ENCODE results near the gene TTC14.
"Not testable (repeated sequence)": the region's sequence is repeated elsewhere in the genome, so short reads cannot be mapped to it uniquely, and the experiment has no call there.

Gene TTC14

GRCh38 chr3:180612364-180612763 lies 10.4 kb downstream of the TTC14 start:
- no peak overlapping the region for H3K4me3 ChIP-seq (ENCODE audit: low read length)
- no peak for DNase-seq (ENCODE audit: low read depth)
- TF ChIP-seq CTCF (conservative IDR thresholded peaks at IDR 0.05; ENCODE audit: low read depth, low read length), result no peak

DNA sequence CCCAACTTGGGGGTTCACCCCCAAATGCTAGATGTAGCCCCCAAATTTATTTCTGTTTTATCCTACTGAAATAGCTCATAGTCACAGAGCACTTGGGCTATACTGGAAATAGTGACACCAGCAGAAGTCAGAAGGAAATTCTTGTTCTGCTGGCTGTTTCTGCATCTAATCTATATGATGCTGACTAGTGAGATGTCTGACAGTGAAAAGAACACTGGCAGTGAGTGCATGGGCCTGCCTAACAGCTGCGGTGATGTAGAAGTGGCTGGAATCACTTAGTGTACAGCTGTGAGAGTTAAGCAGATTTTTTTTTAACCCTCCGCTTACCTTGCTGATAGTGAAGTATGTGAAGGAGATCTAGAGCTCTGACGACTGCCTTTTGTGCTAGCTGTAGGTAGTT lies 14.0 kb downstream of the TTC14 start:
- no peak for TF ChIP-seq CTCF (conservative IDR thresholded peaks at IDR 0.05; ENCODE audit: low read depth, low read length)
- no peak for DNase-seq (ENCODE audit: low read depth)
- H3K4me3 ChIP-seq (ENCODE audit: low read length), result no peak overlapping the region

DNA sequence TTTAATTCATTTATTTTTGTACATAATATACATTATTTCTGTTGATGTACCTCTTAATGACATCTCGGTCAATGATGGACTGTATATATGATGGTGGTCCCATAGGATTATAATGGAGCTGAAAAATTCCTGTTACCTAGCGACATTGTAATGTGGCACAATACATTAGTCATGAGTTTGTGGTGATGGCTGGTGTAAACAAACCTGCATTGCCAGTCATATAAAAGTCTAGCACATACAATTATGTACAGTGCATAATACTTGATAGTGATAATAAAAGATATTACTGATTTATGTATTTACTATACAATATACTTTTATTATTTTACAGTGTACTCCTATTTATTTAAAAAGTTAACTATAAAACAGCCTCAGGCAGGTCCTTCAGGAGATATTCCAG lies 15.1 kb downstream of the TTC14 start:
- TF ChIP-seq CTCF (conservative IDR thresholded peaks at IDR 0.05; ENCODE audit: low read depth, low read length), result no peak
- no peak for DNase-seq (ENCODE audit: low read depth)
- H3K4me3 ChIP-seq (ENCODE audit: low read length), result no peak overlapping the region

DNA sequence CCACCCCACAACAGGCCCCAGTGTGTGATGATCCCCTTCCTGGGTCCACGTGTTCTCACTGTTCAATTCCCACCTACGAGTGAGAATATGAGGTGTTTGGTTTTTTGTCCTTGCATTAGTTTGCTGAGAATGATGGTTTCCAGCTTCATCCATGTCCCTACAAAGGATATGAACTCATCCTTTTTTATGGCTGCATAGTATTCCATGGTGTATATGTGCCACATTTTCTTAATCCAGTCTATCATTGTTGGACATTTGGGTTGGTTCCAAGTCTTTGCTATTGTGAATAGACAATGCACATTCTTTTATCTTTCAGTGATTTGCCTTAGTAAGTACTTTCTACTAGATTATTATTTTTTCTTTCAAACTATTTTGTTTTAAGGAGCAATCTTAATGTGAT lies 16.6 kb downstream of the TTC14 start:
- not testable (repeated sequence) for DNase-seq (ENCODE audit: low read depth)

GRCh38 chr3:180619723-180620122 lies 17.8 kb downstream of the TTC14 start:
- no peak overlapping the region for H3K4me3 ChIP-seq (ENCODE audit: low read length)
- no peak for DNase-seq (ENCODE audit: low read depth)
- no peak for TF ChIP-seq CTCF (conservative IDR thresholded peaks at IDR 0.05; ENCODE audit: low read depth, low read length)

More for the DNA sequence above, 16.6 kb downstream of the TTC14 start:
- not testable (repeated sequence) for H3K4me3 ChIP-seq (ENCODE audit: low read length)

GRCh38 chr3:180624714-180625113 lies 22.8 kb downstream of the TTC14 start:
- TF ChIP-seq CTCF (conservative IDR thresholded peaks at IDR 0.05; ENCODE audit: low read depth, low read length), result no peak
- H3K4me3 ChIP-seq (ENCODE audit: low read length), result no peak overlapping the region
- DNase-seq (ENCODE audit: low read depth), result no peak

- TF ChIP-seq CTCF (conservative IDR thresholded peaks at IDR 0.05; ENCODE audit: low read depth, low read length), result no peak
- DNase-seq (ENCODE audit: low read depth), result no peak
- H3K4me3 ChIP-seq (ENCODE audit: low read length), result no peak overlapping the region
Observed at GRCh38 chr3:180626844-180627243, 24.9 kb downstream of the TTC14 start.

DNA sequence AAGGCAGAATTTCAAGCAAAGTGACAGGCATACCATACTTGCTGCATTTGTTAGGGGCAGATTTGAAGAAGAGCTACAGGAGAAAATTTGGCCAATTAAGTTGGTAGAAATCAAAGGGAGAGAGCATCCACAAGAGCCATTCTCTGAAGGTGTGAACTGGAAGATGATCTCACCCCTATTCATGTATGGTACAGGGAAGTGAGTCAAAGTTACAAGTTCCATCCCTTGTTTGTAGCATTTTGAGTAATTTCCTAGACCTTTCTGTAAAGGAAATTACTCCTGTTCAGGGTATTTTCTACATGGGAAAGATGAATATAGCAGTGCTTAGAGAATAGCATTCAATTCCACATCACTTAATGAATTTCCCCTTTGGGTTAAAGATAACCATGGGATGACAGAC lies 28.4 kb downstream of the TTC14 start:
- DNase-seq (ENCODE audit: low read depth), result no peak
- no peak for TF ChIP-seq CTCF (conservative IDR thresholded peaks at IDR 0.05; ENCODE audit: low read depth, low read length)

More for the DNA sequence above, 28.4 kb downstream of the TTC14 start:
- no peak overlapping the region for H3K4me3 ChIP-seq (ENCODE audit: low read length)
